Fibroblast of pulmonary artery (primary cell): Measurements from ENCODE around the gene CWC27.

Source experiments
- DNase-seq: peaks from one replicate; pipeline ENCODE4 v3.0.0-alpha.2; 2010; ENCODE audit warnings: low read depth
- H3K4me3 ChIP-seq: replicated peaks from 2 replicates; pipeline ENCODE4 v1.5.1; 2011; ENCODE audit warnings: low read depth, mild to moderate bottlenecking, control low read depth, low read length, moderate library complexity
- CTCF ChIP-seq: IDR thresholded peaks from 2 replicates; pipeline ENCODE4 v1.5.1; 2011; ENCODE audit warnings: mild to moderate bottlenecking, control low read depth, low read length, inconsistent platforms; ENCODE audit errors: missing control alignments

CWC27 gene

GRCh38 chr5:64784451-64785025 lies 15.8 kb downstream of the CWC27 start:
- H3K4me3 ChIP-seq = no peak overlapping the region
- TF ChIP-seq CTCF = peak; percentile 82
- peak; percentile 93 for DNase-seq

- no peak overlapping the region for H3K4me3 ChIP-seq
- no peak for TF ChIP-seq CTCF
- no peak for DNase-seq
Observed at GRCh38 chr5:64786372-64786771, 17.6 kb downstream of the CWC27 start.

GRCh38 chr5:64788156-64788555 lies 19.4 kb downstream of the CWC27 start:
- H3K4me3 ChIP-seq = no peak overlapping the region
- no peak for TF ChIP-seq CTCF
- DNase-seq = no peak

GRCh38 chr5:64789457-64789856 lies 20.7 kb downstream of the CWC27 start:
- no peak overlapping the region for H3K4me3 ChIP-seq
- no peak for TF ChIP-seq CTCF
- DNase-seq = peak; percentile 79

GRCh38 chr5:64790210-64790609 lies 21.5 kb downstream of the CWC27 start:
- H3K4me3 ChIP-seq = no peak overlapping the region
- TF ChIP-seq CTCF = no peak
- no peak for DNase-seq

- no peak for DNase-seq
- TF ChIP-seq CTCF = no peak
- no peak overlapping the region for H3K4me3 ChIP-seq
Observed at GRCh38 chr5:64792469-64792868, 23.7 kb downstream of the CWC27 start.

- DNase-seq = no peak
- no peak overlapping the region for H3K4me3 ChIP-seq
- TF ChIP-seq CTCF = no peak
Observed at GRCh38 chr5:64794053-64794770, 25.5 kb downstream of the CWC27 start.
